ENCODE measurements around the gene ZMYND10.

Gene ZMYND10

GRCh38 chr3:50322115-50322385 is 23.5 kb downstream of the ZMYND10 start:
- H3K9me3 ChIP-seq (ENCODE audit: control insufficient read depth, low read depth, low read length): no peaks in the 10 kb centered on the region
- peak overlapping the region; percentile 75 for H3K4me3 ChIP-seq (ENCODE audit: low read length)
- H3K27me3 ChIP-seq (ENCODE audit: control insufficient read depth, insufficient read depth, low read length): no peaks in the 10 kb centered on the region
- peaks cover 27% of the 10 kb centered on the region for H3K36me3 ChIP-seq (ENCODE audit: control insufficient read depth, low read depth, low read length)
- H3K4me1 ChIP-seq (ENCODE audit: control insufficient read depth, low read depth, low read length): peaks cover 11% of the 10 kb centered on the region
- H3K9ac ChIP-seq (ENCODE audit: low read length): peak overlapping the region; percentile 95
- peak overlapping the region; percentile 54 for H3K27ac ChIP-seq (ENCODE audit: low read length)

- Histone ChIP-seq H3K4me3 (ENCODE audit: low read length) (peak overlapping the region; percentile 75), H3K9me3 (ENCODE audit: control insufficient read depth, low read depth, low read length) (no peaks in the 10 kb centered on the region), H3K27ac (ENCODE audit: low read length) (peak overlapping the region; percentile 98), H3K27me3 (ENCODE audit: control insufficient read depth, insufficient read depth, low read length) (no peaks in the 10 kb centered on the region), H3K9ac (ENCODE audit: low read length) (peak overlapping the region; percentile 95), H3K4me1 (ENCODE audit: control insufficient read depth, low read depth, low read length) (peaks cover 11% of the 10 kb centered on the region), H3K36me3 (ENCODE audit: control insufficient read depth, low read depth, low read length) (peaks cover 30% of the 10 kb centered on the region)
Measured at GRCh38 chr3:50321336-50322114, 24.0 kb downstream of the ZMYND10 start.

- Histone ChIP-seq H3K36me3 (ENCODE audit: control insufficient read depth, low read depth, low read length) (peaks cover 34% of the 10 kb centered on the region), H3K4me1 (ENCODE audit: control insufficient read depth, low read depth, low read length) (peaks cover 11% of the 10 kb centered on the region), H3K4me3 (ENCODE audit: low read length) (peak overlapping the region; percentile 75), H3K9me3 (ENCODE audit: control insufficient read depth, low read depth, low read length) (no peaks in the 10 kb centered on the region), H3K9ac (ENCODE audit: low read length) (peak overlapping the region; percentile 95), H3K27me3 (ENCODE audit: control insufficient read depth, insufficient read depth, low read length) (no peaks in the 10 kb centered on the region), H3K27ac (ENCODE audit: low read length) (peak overlapping the region; percentile 98)
Measured at GRCh38 chr3:50320853-50321335, 24.6 kb downstream of the ZMYND10 start.

- Histone ChIP-seq H3K27me3 (ENCODE audit: control insufficient read depth, insufficient read depth, low read length) (no peaks in the 10 kb centered on the region), H3K36me3 (ENCODE audit: control insufficient read depth, low read depth, low read length) (peaks cover 34% of the 10 kb centered on the region), H3K9me3 (ENCODE audit: control insufficient read depth, low read depth, low read length) (no peaks in the 10 kb centered on the region), H3K9ac (ENCODE audit: low read length) (peak overlapping the region; percentile 95), H3K4me3 (ENCODE audit: low read length) (peak overlapping the region; percentile 75), H3K4me1 (ENCODE audit: control insufficient read depth, low read depth, low read length) (peaks cover 11% of the 10 kb centered on the region), H3K27ac (ENCODE audit: low read length) (no peak overlapping the region)
Measured at GRCh38 chr3:50319894-50320625, 25.5 kb downstream of the ZMYND10 start.

- Histone ChIP-seq H3K36me3 (ENCODE audit: control insufficient read depth, low read depth, low read length) (peaks cover 34% of the 10 kb centered on the region), H3K27ac (ENCODE audit: low read length) (no peak overlapping the region), H3K4me1 (ENCODE audit: control insufficient read depth, low read depth, low read length) (peaks cover 10% of the 10 kb centered on the region), H3K9me3 (ENCODE audit: control insufficient read depth, low read depth, low read length) (no peaks in the 10 kb centered on the region), H3K9ac (ENCODE audit: low read length) (no peak overlapping the region), H3K4me3 (ENCODE audit: low read length) (no peak overlapping the region), H3K27me3 (ENCODE audit: control insufficient read depth, insufficient read depth, low read length) (no peaks in the 10 kb centered on the region)
Measured at GRCh38 chr3:50319181-50319893, 26.2 kb downstream of the ZMYND10 start.

- Histone ChIP-seq H3K27me3 (ENCODE audit: control insufficient read depth, insufficient read depth, low read length) (no peaks in the 10 kb centered on the region), H3K27ac (ENCODE audit: low read length) (no peak overlapping the region), H3K9me3 (ENCODE audit: control insufficient read depth, low read depth, low read length) (no peaks in the 10 kb centered on the region), H3K4me1 (ENCODE audit: control insufficient read depth, low read depth, low read length) (peaks cover 8% of the 10 kb centered on the region), H3K36me3 (ENCODE audit: control insufficient read depth, low read depth, low read length) (peaks cover 34% of the 10 kb centered on the region), H3K4me3 (ENCODE audit: low read length) (no peak overlapping the region), H3K9ac (ENCODE audit: low read length) (no peak overlapping the region)
Measured at GRCh38 chr3:50318615-50319014, 26.9 kb downstream of the ZMYND10 start.

GRCh38 chr3:50318163-50318562 is 27.4 kb downstream of the ZMYND10 start:
- Histone ChIP-seq H3K9ac (ENCODE audit: low read length) (no peak overlapping the region), H3K9me3 (ENCODE audit: control insufficient read depth, low read depth, low read length) (no peaks in the 10 kb centered on the region), H3K27me3 (ENCODE audit: control insufficient read depth, insufficient read depth, low read length) (no peaks in the 10 kb centered on the region), H3K4me3 (ENCODE audit: low read length) (no peak overlapping the region), H3K4me1 (ENCODE audit: control insufficient read depth, low read depth, low read length) (peaks cover 4% of the 10 kb centered on the region), H3K36me3 (ENCODE audit: control insufficient read depth, low read depth, low read length) (peaks cover 34% of the 10 kb centered on the region), H3K27ac (ENCODE audit: low read length) (no peak overlapping the region)

- Histone ChIP-seq H3K9ac (ENCODE audit: low read length) (no peak overlapping the region), H3K36me3 (ENCODE audit: control insufficient read depth, low read depth, low read length) (peaks cover 34% of the 10 kb centered on the region), H3K4me3 (ENCODE audit: low read length) (no peak overlapping the region), H3K9me3 (ENCODE audit: control insufficient read depth, low read depth, low read length) (no peaks in the 10 kb centered on the region), H3K4me1 (ENCODE audit: control insufficient read depth, low read depth, low read length) (no peaks in the 10 kb centered on the region), H3K27me3 (ENCODE audit: control insufficient read depth, insufficient read depth, low read length) (no peaks in the 10 kb centered on the region), H3K27ac (ENCODE audit: low read length) (no peak overlapping the region)
Measured at GRCh38 chr3:50317300-50317699, 28.2 kb downstream of the ZMYND10 start.

- no peaks in the 10 kb centered on the region for H3K4me1 ChIP-seq (ENCODE audit: control insufficient read depth, low read depth, low read length)
- H3K9ac ChIP-seq (ENCODE audit: low read length): no peak overlapping the region
- no peak overlapping the region for H3K27ac ChIP-seq (ENCODE audit: low read length)
Measured at GRCh38 chr3:50316657-50317242, 28.8 kb downstream of the ZMYND10 start.

GRCh38 chr3:50314816-50315215 is 30.7 kb downstream of the ZMYND10 start:
- Histone ChIP-seq H3K9me3 (ENCODE audit: control insufficient read depth, low read depth, low read length) (peaks cover 2% of the 10 kb centered on the region), H3K27me3 (ENCODE audit: control insufficient read depth, insufficient read depth, low read length) (no peaks in the 10 kb centered on the region), H3K4me3 (ENCODE audit: low read length) (no peak overlapping the region), H3K36me3 (ENCODE audit: control insufficient read depth, low read depth, low read length) (peaks cover 32% of the 10 kb centered on the region), H3K9ac (ENCODE audit: low read length) (no peak overlapping the region), H3K27ac (ENCODE audit: low read length) (no peak overlapping the region), H3K4me1 (ENCODE audit: control insufficient read depth, low read depth, low read length) (no peaks in the 10 kb centered on the region)

More at GRCh38 chr3:50316657-50317242, 28.8 kb downstream of the ZMYND10 start:
- Histone ChIP-seq H3K27me3 (ENCODE audit: control insufficient read depth, insufficient read depth, low read length) (no peaks in the 10 kb centered on the region), H3K9me3 (ENCODE audit: control insufficient read depth, low read depth, low read length) (no peaks in the 10 kb centered on the region), H3K4me3 (ENCODE audit: low read length) (no peak overlapping the region), H3K36me3 (ENCODE audit: control insufficient read depth, low read depth, low read length) (peaks cover 34% of the 10 kb centered on the region)

- no peaks in the 10 kb centered on the region for H3K27me3 ChIP-seq (ENCODE audit: control insufficient read depth, insufficient read depth, low read length)
- no peak overlapping the region for H3K9ac ChIP-seq (ENCODE audit: low read length)
- no peak overlapping the region for H3K4me3 ChIP-seq (ENCODE audit: low read length)
- no peak overlapping the region for H3K27ac ChIP-seq (ENCODE audit: low read length)
- peaks cover 27% of the 10 kb centered on the region for H3K36me3 ChIP-seq (ENCODE audit: control insufficient read depth, low read depth, low read length)
- no peaks in the 10 kb centered on the region for H3K4me1 ChIP-seq (ENCODE audit: control insufficient read depth, low read depth, low read length)
- peaks cover 6% of the 10 kb centered on the region for H3K9me3 ChIP-seq (ENCODE audit: control insufficient read depth, low read depth, low read length)
Measured at GRCh38 chr3:50314342-50314741, 31.2 kb downstream of the ZMYND10 start.
